Right cardiac atrium (tissue), 5 donors: Measurements from ENCODE around the gene ARL3. TPM values are rescaled to one million over a fixed set of nuclear protein-coding genes. Genes with fewer than 3 reads are reported as not detected.
"Not testable (repeated sequence)": the region's sequence is repeated elsewhere in the genome, so short reads cannot be mapped to it uniquely, and the experiment has no call there.

ENCODE experiments used
- ATAC-seq, 2 donors: fragments of 200-7000 bp; cut with Tn5 transposase; one replicate each; pipeline versions ENCODE4 v1.8.0 to v1.9.1; 2020; ENCODE audit warnings: moderate library complexity in 2 of 2, mild to moderate bottlenecking in 1 of 2
- DNase-seq, 3 donors: peaks; one replicate each; pipeline ENCODE4 v3.0.0-alpha.2; 2020
- H3K27ac ChIP-seq: one replicate; pipeline ENCODE4 v1.5.1; 2013; ENCODE audit warnings: mild to moderate bottlenecking, low read length, control low read depth, moderate library complexity
- H3K27me3 ChIP-seq: one replicate; pipeline ENCODE4 v1.6.1; 2013; ENCODE audit not compliant: control insufficient read depth, insufficient read depth
- H3K4me1 ChIP-seq: one replicate; pipeline ENCODE4 v1.6.1; 2013; ENCODE audit warnings: low read length; ENCODE audit not compliant: control insufficient read depth, insufficient read depth
- H3K4me3 ChIP-seq: one replicate; pipeline ENCODE4 v1.5.1; 2013; ENCODE audit warnings: low read length, control low read depth
- H3K9me3 ChIP-seq: one replicate; pipeline ENCODE4 v1.6.1; 2013; ENCODE audit warnings: low read length; ENCODE audit not compliant: control insufficient read depth
- whole genome bisulfite sequencing: extraction: QIAGEN DNeasy Blood & Tissue Kit; methylation state at CpG from one replicate; pipeline ENCODE4 v1.1.7; 2013; 5-methylcytosine and 5-hydroxymethylcytosine counted together
- intact Hi-C, 4 donors: fragments of 100-400 bp; cut with DNase I; formaldehyde crosslinking; loops; one replicate each; pipeline versions ENCODE4 v1.11.0 to v1.14.0; 2022 to 2023
- polyA plus RNA-seq: library from polyadenylated mRNA; stranded (reverse); fragments of 200-250 nt; gene quantifications from one replicate; pipeline ENCODE4 v1.2.3, GENCODE V29; 2013
- total RNA-seq, 4 donors: library from RNA; stranded (reverse); fragmentation: NEBNext Ultra II Directional; extraction: Animal tissue kit (Norgen Biotek cat#: 25700); gene quantifications; one replicate each; pipeline ENCODE4 v1.2.1, GENCODE V29; 2021
- donor health status: healthy with polysubstance abuse.
- donor health status: DM: no; HTN: yes; CAD: no.
- donor health status: DM: no; HTN: no; CAD: no.
- donor health status: DM: no; HTN: yes; CAD: no; lungs with severe emphysema.
- donor health status: DM: yes; HTN: yes; CAD: no.

ARL3 gene
- total and polyA plus RNA-seq, 5 donors, result 13.0 to 18.3 (median 15.2) TPM

GRCh38 chr10:102704915-102705314, 9.3 kb downstream of the ARL3 start:
- Histone ChIP-seq H3K27me3 (no peaks in the 10 kb centered on the region), H3K4me3 (no peak overlapping the region), H3K27ac (no peak overlapping the region), H3K4me1 (peaks cover 3% of the 10 kb centered on the region), H3K9me3 (no peaks in the 10 kb centered on the region)
- DNase-seq, result no peak
- WGBS, result 77% methylated on average over 6 of the region's 6 CpGs
- ATAC-seq, result no peak
- intact Hi-C loops, result no loop called here

GRCh38 chr10:102702742-102703141, 11.5 kb downstream of the ARL3 start:
- no peak for DNase-seq
- no peaks in the 10 kb centered on the region for H3K9me3 ChIP-seq
- intact Hi-C loops, result no loop called here
- H3K4me1 ChIP-seq, result peaks cover 3% of the 10 kb centered on the region
- no peak overlapping the region for H3K4me3 ChIP-seq
- H3K27ac ChIP-seq, result no peak overlapping the region
- H3K27me3 ChIP-seq, result no peaks in the 10 kb centered on the region
- WGBS, result 74% methylated on average over 2 of the region's 2 CpGs
- no peak for ATAC-seq

- Histone ChIP-seq H3K4me1 (peaks cover 3% of the 10 kb centered on the region), H3K9me3 (no peaks in the 10 kb centered on the region), H3K4me3 (no peak overlapping the region), H3K27ac (no peak overlapping the region), H3K27me3 (no peaks in the 10 kb centered on the region)
- 98% methylated on average over 3 of the region's 3 CpGs for WGBS
- ATAC-seq (no peak), DNase-seq (no peak)
- intact Hi-C loops, result no loop called here
These were observed 12.4 kb downstream of the ARL3 start for GRCh38 chr10:102701796-102702195.

- ATAC-seq, result peak in 1 of 2 donors; percentile 54
- no peaks in the 10 kb centered on the region for H3K9me3 ChIP-seq
- intact Hi-C loops, result no loop called here
- 69% methylated on average over 3 of the region's 3 CpGs for WGBS
- H3K4me3 ChIP-seq, result no peak overlapping the region
- no peak overlapping the region for H3K27ac ChIP-seq
- peaks cover 3% of the 10 kb centered on the region for H3K4me1 ChIP-seq
- DNase-seq, result no peak
- no peaks in the 10 kb centered on the region for H3K27me3 ChIP-seq
These were observed 12.9 kb downstream of the ARL3 start for GRCh38 chr10:102701272-102701671.

- Histone ChIP-seq H3K4me1 (peaks cover 1% of the 10 kb centered on the region), H3K27me3 (no peaks in the 10 kb centered on the region), H3K4me3 (no peak overlapping the region), H3K27ac (no peak overlapping the region), H3K9me3 (no peaks in the 10 kb centered on the region)
- intact Hi-C loops, result no loop called here
- 71% methylated on average over 2 of the region's 2 CpGs for WGBS
- ATAC-seq (no peak), DNase-seq (no peak)
These were observed 15.3 kb downstream of the ARL3 start for GRCh38 chr10:102698894-102699293.

GRCh38 chr10:102696736-102697135, 17.5 kb downstream of the ARL3 start:
- ATAC-seq (no peak), DNase-seq (no peak)
- WGBS, result 96% methylated on average over 3 of the region's 3 CpGs
- Histone ChIP-seq H3K4me1 (peaks cover under 1% of the 10 kb centered on the region), H3K4me3 (no peak overlapping the region), H3K27ac (no peak overlapping the region), H3K27me3 (no peaks in the 10 kb centered on the region), H3K9me3 (no peaks in the 10 kb centered on the region)
- intact Hi-C loops, result no loop called here

GRCh38 chr10:102695401-102695800, 18.8 kb downstream of the ARL3 start:
- H3K9me3 ChIP-seq, H3K27me3 ChIP-seq, H3K27ac ChIP-seq, H3K4me1 ChIP-seq, DNase-seq, H3K4me3 ChIP-seq, intact Hi-C loops, ATAC-seq: not testable (repeated sequence)
- WGBS, result 98% methylated on average over 10 of the region's 10 CpGs

- 66% methylated on average over 8 of the region's 8 CpGs for WGBS
- H3K4me1 ChIP-seq, result no peaks in the 10 kb centered on the region
- ATAC-seq (peak in 1 of 2 donors; percentile 59), DNase-seq (no peak)
- no peaks in the 10 kb centered on the region for H3K27me3 ChIP-seq
- H3K4me3 ChIP-seq, result no peak overlapping the region
- no peak overlapping the region for H3K27ac ChIP-seq
- H3K9me3 ChIP-seq, result no peaks in the 10 kb centered on the region
- intact Hi-C loops, result no loop called here
These were observed 22.7 kb downstream of the ARL3 start for GRCh38 chr10:102691285-102692066.

- Histone ChIP-seq H3K4me1 (no peaks in the 10 kb centered on the region), H3K9me3 (no peaks in the 10 kb centered on the region), H3K4me3 (no peak overlapping the region), H3K27me3 (no peaks in the 10 kb centered on the region), H3K27ac (no peak overlapping the region)
- intact Hi-C loops, result no loop called here
- DNase-seq, result no peak
- ATAC-seq, result no peak
- WGBS, result 92% methylated on average over 5 of the region's 5 CpGs
These were observed 30.5 kb downstream of the ARL3 start for GRCh38 chr10:102683736-102684135.

GRCh38 chr10:102682981-102683380, 31.2 kb downstream of the ARL3 start:
- Histone ChIP-seq H3K9me3 (no peaks in the 10 kb centered on the region), H3K27me3 (no peaks in the 10 kb centered on the region), H3K4me3 (no peak overlapping the region), H3K4me1 (peaks cover under 1% of the 10 kb centered on the region), H3K27ac (no peak overlapping the region)
- WGBS, result 91% methylated on average over 4 of the region's 4 CpGs
- DNase-seq, result no peak
- intact Hi-C loops, result no loop called here
- ATAC-seq, result no peak

GRCh38 chr10:102682416-102682815, 31.8 kb downstream of the ARL3 start:
- peaks cover 3% of the 10 kb centered on the region for H3K4me1 ChIP-seq
- intact Hi-C loops, result no loop called here
- WGBS, result 94% methylated on average over 7 of the region's 7 CpGs
- H3K9me3 ChIP-seq, result no peaks in the 10 kb centered on the region
- ATAC-seq (no peak), DNase-seq (no peak)
- H3K27me3 ChIP-seq, result no peaks in the 10 kb centered on the region
- no peak overlapping the region for H3K4me3 ChIP-seq
- no peak overlapping the region for H3K27ac ChIP-seq

- no peak overlapping the region for H3K27ac ChIP-seq
- no peaks in the 10 kb centered on the region for H3K27me3 ChIP-seq
- 82% methylated on average over 5 of the region's 5 CpGs for WGBS
- ATAC-seq, result no peak
- peaks cover 3% of the 10 kb centered on the region for H3K4me1 ChIP-seq
- H3K4me3 ChIP-seq, result no peak overlapping the region
- H3K9me3 ChIP-seq, result no peaks in the 10 kb centered on the region
- intact Hi-C loops, result no loop called here
- no peak for DNase-seq
These were observed 32.5 kb downstream of the ARL3 start for GRCh38 chr10:102681696-102682095.
